ENCODE data around the gene UBE2D2. TPM values are rescaled to one million over a fixed set of nuclear protein-coding genes. Genes with fewer than 3 reads are reported as not detected.
"Not testable (repeated sequence)": the region's sequence is repeated elsewhere in the genome, so short reads cannot be mapped to it uniquely, and the experiment has no call there.

The UBE2D2 gene
- total RNA-seq, 1 experiment from 2014 or later = 115 TPM

GRCh38 chr5:139524940-139525585 is 36.1 kb upstream of the UBE2D2 start:
- no peak for DNase-seq

GRCh38 chr5:139525586-139526308 is 35.4 kb upstream of the UBE2D2 start:
- intact Hi-C loops (cut with micrococcal nuclease; ENCODE audit: unreplicated experiment); H4K20me1 ChIP-seq (ENCODE audit: insufficient read depth); H2AFZ ChIP-seq; BruUV-seq (replicated peaks); H3K79me2 ChIP-seq (ENCODE audit: low read depth); DNase-seq; H3K4me1 ChIP-seq (replicated peaks; ENCODE audit: insufficient read depth); POLR2A ChIA-PET (ENCODE audit: unreplicated experiment); H3K9me2 ChIP-seq (ENCODE audit: insufficient read depth); H3K27me3 ChIP-seq (ENCODE audit: insufficient read depth, low read depth); CTCF ChIA-PET; H3K4me3 ChIP-seq; H3K27ac ChIP-seq; H3K36me3 ChIP-seq (ENCODE audit: low read depth); H3F3A ChIP-seq (ENCODE audit: insufficient read depth, low read depth); H3K4me2 ChIP-seq; H3K9me3 ChIP-seq (ENCODE audit: insufficient read depth, low read depth): not testable (repeated sequence)

More at GRCh38 chr5:139524940-139525585, 36.1 kb upstream of the UBE2D2 start:
- Histone ChIP-seq H3K79me2 (ENCODE audit: low read depth) (no peaks in the 10 kb centered on the region), H3K4me2 (no peak overlapping the region), H3K27me3 (ENCODE audit: insufficient read depth, low read depth) (no peaks in the 10 kb centered on the region), H3K27ac (no peak overlapping the region), H4K20me1 (ENCODE audit: insufficient read depth) (no peaks in the 10 kb centered on the region), H3K9me2 (ENCODE audit: insufficient read depth) (no peaks in the 10 kb centered on the region), H2AFZ (no peak overlapping the region), H3K4me3 (no peak overlapping the region), H3K4me1 (replicated peaks; ENCODE audit: insufficient read depth) (no peaks in the 10 kb centered on the region), H3K36me3 (ENCODE audit: low read depth) (no peaks in the 10 kb centered on the region), H3K9me3 (ENCODE audit: insufficient read depth, low read depth) (no peaks in the 10 kb centered on the region), H3F3A (ENCODE audit: insufficient read depth, low read depth) (no peaks in the 10 kb centered on the region)
- ChIA-PET POLR2A (ENCODE audit: unreplicated experiment) (no interaction called here), CTCF (no interaction called here)
- TF ChIP-seq, protein P1, sequence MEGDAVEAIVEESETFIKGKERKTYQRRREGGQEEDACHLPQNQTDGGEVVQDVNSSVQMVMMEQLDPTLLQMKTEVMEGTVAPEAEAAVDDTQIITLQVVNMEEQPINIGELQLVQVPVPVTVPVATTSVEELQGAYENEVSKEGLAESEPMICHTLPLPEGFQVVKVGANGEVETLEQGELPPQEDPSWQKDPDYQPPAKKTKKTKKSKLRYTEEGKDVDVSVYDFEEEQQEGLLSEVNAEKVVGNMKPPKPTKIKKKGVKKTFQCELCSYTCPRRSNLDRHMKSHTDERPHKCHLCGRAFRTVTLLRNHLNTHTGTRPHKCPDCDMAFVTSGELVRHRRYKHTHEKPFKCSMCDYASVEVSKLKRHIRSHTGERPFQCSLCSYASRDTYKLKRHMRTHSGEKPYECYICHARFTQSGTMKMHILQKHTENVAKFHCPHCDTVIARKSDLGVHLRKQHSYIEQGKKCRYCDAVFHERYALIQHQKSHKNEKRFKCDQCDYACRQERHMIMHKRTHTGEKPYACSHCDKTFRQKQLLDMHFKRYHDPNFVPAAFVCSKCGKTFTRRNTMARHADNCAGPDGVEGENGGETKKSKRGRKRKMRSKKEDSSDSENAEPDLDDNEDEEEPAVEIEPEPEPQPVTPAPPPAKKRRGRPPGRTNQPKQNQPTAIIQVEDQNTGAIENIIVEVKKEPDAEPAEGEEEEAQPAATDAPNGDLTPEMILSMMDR (conservative IDR thresholded peaks at IDR 0.05) = no peak
- TF ChIP-seq EZH2 (IDR thresholded peaks at IDR 0.05; ENCODE audit: low read depth) = no peak
- no TSS peak for BruUV-seq (replicated peaks)
- intact Hi-C loops (cut with micrococcal nuclease; ENCODE audit: unreplicated experiment) = no loop called here

GRCh38 chr5:139526309-139527089 is 34.6 kb upstream of the UBE2D2 start:
- H3K79me2 ChIP-seq (ENCODE audit: low read depth); H3K36me3 ChIP-seq (ENCODE audit: low read depth); H3K27me3 ChIP-seq (ENCODE audit: insufficient read depth, low read depth); H3K4me1 ChIP-seq (replicated peaks; ENCODE audit: insufficient read depth); H3K4me3 ChIP-seq; H3K9me3 ChIP-seq (ENCODE audit: insufficient read depth, low read depth); CTCF ChIA-PET; POLR2A ChIA-PET (ENCODE audit: unreplicated experiment); H4K20me1 ChIP-seq (ENCODE audit: insufficient read depth); H3K4me2 ChIP-seq; H2AFZ ChIP-seq; H3F3A ChIP-seq (ENCODE audit: insufficient read depth, low read depth); H3K9me2 ChIP-seq (ENCODE audit: insufficient read depth); DNase-seq; intact Hi-C loops (cut with micrococcal nuclease; ENCODE audit: unreplicated experiment); BruUV-seq (replicated peaks); H3K27ac ChIP-seq: not testable (repeated sequence)

GRCh38 chr5:139527090-139527470 is 34.1 kb upstream of the UBE2D2 start:
- not testable (repeated sequence) for H3K79me2 ChIP-seq (ENCODE audit: low read depth)

DNA sequence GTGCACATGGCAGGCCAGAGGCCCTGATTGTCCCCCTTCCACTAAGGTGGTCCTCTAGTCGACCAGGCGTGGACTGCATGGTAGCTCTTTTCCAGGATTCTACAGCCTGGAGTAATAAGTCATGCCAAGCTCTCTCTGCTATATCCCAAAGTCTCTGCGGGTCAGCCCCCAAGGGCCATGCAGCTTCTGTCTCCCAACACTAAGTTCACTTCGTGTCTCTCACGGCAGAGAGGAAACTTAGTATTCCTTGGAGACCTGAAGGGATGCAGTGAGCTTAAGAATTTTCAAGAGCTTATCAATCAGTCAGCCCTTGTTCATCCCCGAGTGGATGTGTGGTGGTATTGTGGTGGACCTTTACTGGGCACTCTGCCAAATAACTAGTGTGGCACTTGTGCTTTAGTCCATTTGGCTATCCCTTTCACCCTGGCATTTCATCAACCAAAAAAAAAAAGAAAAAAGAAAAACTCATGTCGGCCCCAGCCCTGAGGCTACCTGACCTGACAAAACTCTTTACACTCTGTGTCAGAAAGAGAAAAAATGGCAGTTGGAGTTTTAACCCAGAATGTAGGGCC is 33.2 kb upstream of the UBE2D2 start:
- intact Hi-C loops (cut with micrococcal nuclease; ENCODE audit: unreplicated experiment); H3K4me3 ChIP-seq; H3K9me3 ChIP-seq (ENCODE audit: insufficient read depth, low read depth); BruUV-seq (replicated peaks); H3K4me1 ChIP-seq (replicated peaks; ENCODE audit: insufficient read depth); H2AFZ ChIP-seq; H3K4me2 ChIP-seq; H4K20me1 ChIP-seq (ENCODE audit: insufficient read depth); DNase-seq; H3K9me2 ChIP-seq (ENCODE audit: insufficient read depth); H3K27ac ChIP-seq; H3F3A ChIP-seq (ENCODE audit: insufficient read depth, low read depth); POLR2A ChIA-PET (ENCODE audit: unreplicated experiment); H3K79me2 ChIP-seq (ENCODE audit: low read depth); H3K36me3 ChIP-seq (ENCODE audit: low read depth); CTCF ChIA-PET; H3K27me3 ChIP-seq (ENCODE audit: insufficient read depth, low read depth): not testable (repeated sequence)

More at GRCh38 chr5:139527090-139527470, 34.1 kb upstream of the UBE2D2 start:
- H3K27me3 ChIP-seq (ENCODE audit: insufficient read depth, low read depth); CTCF ChIA-PET; H3K4me3 ChIP-seq; H3K36me3 ChIP-seq (ENCODE audit: low read depth); POLR2A ChIA-PET (ENCODE audit: unreplicated experiment); H4K20me1 ChIP-seq (ENCODE audit: insufficient read depth); H2AFZ ChIP-seq; H3K9me2 ChIP-seq (ENCODE audit: insufficient read depth); H3K4me2 ChIP-seq; DNase-seq; H3K9me3 ChIP-seq (ENCODE audit: insufficient read depth, low read depth); intact Hi-C loops (cut with micrococcal nuclease; ENCODE audit: unreplicated experiment); H3K4me1 ChIP-seq (replicated peaks; ENCODE audit: insufficient read depth); BruUV-seq (replicated peaks); H3F3A ChIP-seq (ENCODE audit: insufficient read depth, low read depth); H3K27ac ChIP-seq: not testable (repeated sequence)

GRCh38 chr5:139528695-139529094 is 32.4 kb upstream of the UBE2D2 start:
- H3K9me2 ChIP-seq (ENCODE audit: insufficient read depth); H2AFZ ChIP-seq; POLR2A ChIA-PET (ENCODE audit: unreplicated experiment); H3K36me3 ChIP-seq (ENCODE audit: low read depth); H3K27ac ChIP-seq; H3K4me2 ChIP-seq; H3K27me3 ChIP-seq (ENCODE audit: insufficient read depth, low read depth); H3K9me3 ChIP-seq (ENCODE audit: insufficient read depth, low read depth); BruUV-seq (replicated peaks); H3K4me1 ChIP-seq (replicated peaks; ENCODE audit: insufficient read depth); H4K20me1 ChIP-seq (ENCODE audit: insufficient read depth); H3K4me3 ChIP-seq; intact Hi-C loops (cut with micrococcal nuclease; ENCODE audit: unreplicated experiment); DNase-seq; H3K79me2 ChIP-seq (ENCODE audit: low read depth); H3F3A ChIP-seq (ENCODE audit: insufficient read depth, low read depth); CTCF ChIA-PET: not testable (repeated sequence)

All from PC-9 (cell line).